Measurements from ENCODE around the gene THRB.

THRB gene

GRCh38 chr3:24494618-24495325 lies at the start of gene THRB:
Gene THRB (minus strand): TSS chr3:24494850.
- peak in 1 of 2 donors; percentile 25 for DNase-seq

GRCh38 chr3:24541935-24542334 lies 47.3 kb upstream of the THRB start:
- no peak for DNase-seq

DNA sequence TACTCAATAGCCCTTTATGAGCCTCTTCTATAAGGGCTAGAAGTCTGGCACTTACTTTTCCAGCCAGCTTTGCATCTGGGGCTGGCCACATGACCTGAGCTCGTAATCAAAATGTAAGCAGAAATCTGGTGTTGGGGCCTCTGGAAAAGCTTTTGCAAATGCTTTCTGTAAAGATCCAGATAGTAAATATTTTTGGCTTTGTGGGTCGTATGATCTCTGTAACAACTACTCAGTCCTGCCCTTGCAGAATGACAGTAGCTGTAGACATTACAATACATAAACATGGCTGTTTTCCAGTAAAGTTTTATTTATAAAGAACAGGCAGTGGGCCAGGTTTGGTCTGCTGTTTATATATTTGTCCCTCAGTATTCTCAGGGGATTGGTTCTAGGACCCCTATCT lies 46.2 kb upstream of the THRB start:
- DNase-seq, result no peak

DNA sequence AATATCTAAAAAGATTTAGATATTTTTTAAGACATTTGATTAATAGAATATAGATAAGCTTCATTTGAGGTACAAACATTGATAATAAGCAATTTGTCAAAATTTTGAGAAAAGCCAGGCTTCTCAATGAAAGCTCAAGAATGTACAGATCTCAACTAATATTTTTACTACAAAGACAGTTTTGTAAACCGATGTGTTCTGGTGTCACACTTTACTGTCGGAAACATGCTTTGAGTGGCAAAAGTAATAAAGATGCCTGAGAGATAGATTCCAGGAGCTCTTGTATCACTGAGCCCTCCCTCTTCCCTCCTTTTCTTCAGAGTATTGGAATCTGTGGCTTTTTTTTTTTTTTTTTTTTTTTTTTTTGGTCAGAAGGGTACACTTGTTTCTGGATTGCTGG lies 45.0 kb upstream of the THRB start:
- no peak for DNase-seq

DNA sequence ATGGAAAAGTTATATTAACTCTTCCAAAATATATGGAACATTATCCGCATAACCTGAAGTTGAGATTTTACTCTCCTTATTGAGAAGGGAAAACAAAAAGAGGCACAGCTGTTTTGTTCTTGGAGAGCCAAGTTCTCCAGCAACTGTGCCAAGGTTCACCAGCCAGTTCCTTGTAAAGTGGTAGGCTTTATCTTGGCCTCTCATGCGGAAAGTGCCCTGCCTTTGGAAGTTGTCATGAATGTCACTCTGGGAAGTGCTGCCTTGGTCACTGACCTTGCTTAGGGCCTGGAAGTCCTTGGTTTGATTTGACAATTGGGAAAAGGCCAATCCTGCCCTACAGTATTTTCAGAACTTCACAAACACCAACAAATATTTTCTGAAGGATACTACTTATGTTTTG lies 44.2 kb upstream of the THRB start:
- no peak for DNase-seq

GRCh38 chr3:24533561-24534193 lies 39.0 kb upstream of the THRB start:
- no peak for DNase-seq

DNA sequence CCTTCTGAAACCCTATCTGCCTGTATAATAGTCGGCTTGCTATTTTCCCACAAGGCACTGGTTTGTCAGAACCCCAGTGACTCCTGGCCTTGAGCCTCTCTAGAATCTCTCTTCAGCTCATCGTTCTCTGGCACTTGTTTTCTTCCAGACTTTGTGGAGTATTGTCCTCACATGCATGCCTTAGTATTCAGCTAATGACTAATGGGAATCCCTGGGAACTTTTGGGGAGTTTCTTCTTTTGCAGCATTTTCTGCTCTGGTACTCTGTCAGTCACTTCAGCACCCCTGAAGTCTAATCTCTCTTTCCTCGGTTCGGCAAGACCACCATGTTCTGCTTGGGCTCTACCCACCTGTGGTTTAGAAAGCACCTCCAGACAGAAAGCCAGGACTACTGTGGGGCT lies 35.8 kb upstream of the THRB start:
- no peak for DNase-seq

DNA sequence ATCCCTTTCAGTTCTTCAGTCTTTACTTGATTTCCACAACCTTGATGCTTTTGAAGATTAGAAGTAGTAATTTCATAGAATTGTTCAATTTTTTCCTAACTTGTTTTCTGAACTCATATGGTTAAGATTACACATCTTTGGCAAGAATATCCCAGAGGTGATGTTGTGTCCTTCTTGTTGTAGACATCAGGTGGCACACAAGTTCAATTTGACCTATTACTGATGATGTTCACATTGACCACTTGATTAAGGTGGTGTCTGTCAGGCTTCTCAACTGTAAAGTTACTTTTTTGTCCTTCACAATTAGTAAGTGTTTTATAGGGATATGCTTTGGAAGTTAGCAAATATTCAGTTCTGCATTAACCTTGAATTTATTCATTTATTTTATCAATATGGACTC lies 34.6 kb upstream of the THRB start:
- no peak for DNase-seq

DNA sequence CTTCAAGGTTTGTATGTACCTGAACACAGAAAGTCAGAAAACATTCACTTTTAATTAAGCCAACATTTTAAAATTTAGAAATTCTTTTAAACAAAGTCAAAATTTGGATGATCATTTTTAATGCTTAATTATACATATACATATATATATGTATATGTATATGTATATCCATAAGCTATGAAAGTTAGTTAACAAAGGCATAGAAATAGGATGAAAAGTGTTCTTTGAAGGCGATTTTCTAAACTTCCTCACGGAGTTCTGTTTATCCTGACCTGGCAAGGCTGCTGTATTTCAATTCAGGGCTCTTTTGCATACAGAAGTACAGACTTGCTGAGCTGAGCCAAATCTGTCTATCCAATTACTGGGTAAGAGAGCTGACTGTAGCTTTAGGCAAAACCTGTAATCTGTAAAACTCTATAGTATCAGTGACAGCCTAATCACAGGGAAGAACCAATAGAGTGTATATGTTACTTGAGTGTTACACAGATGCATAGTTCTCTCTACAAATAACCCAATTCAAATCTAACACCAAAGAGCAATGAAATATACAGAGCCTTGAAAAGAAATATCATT lies 32.1 kb upstream of the THRB start:
- DNase-seq, result no peak

- no peak for DNase-seq
Observed at GRCh38 chr3:24525557-24525956, 30.9 kb upstream of the THRB start.

- DNase-seq, result no peak
Observed at GRCh38 chr3:24525022-24525421, 30.4 kb upstream of the THRB start.

- no peak for DNase-seq
Observed at GRCh38 chr3:24523988-24524727, 29.5 kb upstream of the THRB start.

DNA sequence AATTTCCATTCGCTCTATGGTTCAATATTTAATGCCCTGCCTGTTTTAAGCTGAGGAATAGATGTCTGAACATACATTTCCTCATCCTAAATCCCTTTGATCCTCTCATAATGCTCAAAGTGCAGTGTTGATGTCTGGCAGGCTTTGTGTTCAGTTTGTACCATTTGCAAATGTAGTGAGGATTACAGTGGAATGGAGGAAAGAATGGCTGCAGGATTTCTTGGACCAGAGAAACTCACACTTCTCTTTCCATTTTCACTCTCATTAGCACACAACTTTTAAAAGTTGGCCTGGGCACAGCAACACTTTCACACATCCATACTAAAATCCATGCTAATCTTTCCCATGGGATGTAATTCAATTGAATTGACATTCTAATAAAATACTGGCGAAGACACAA lies 28.6 kb upstream of the THRB start:
- DNase-seq, result no peak

- DNase-seq, result no peak
Observed at GRCh38 chr3:24522146-24522579, 27.5 kb upstream of the THRB start.

DNA sequence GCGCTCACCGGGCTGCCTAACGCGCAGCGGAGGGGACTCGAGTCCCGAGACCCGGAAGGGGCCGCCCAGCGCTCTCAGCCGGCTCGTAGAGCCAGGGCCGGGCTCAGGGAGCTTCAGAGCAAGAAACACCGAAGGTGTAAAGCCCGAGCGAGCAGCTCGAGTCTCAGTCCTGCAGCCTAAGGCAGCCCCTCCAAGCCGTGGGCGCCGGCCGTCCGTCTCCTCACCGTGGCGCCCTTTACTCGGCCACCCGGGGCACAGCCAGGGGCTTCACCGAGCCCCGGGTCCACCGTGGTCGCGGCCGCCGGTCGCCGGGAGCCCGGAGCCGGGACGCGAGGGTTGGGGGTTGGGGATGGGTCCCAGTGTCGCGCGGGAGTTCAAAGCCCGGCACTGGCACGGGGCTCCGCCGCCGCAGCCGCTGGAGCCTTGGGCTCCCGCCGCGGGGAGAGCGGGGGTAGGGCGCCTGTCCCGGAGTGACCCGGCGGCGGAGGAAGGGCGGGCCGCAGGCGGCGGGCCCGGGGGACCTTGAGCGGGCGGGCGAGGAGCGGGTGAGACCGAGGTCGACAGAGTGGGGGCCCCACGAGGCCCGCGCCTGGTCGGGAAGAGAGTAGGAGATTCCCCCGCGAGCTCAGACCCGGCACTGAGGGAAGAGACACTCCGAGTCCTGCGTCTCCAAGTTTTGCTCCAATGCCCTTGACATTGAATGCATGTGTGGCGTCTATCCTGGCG lies 26.9 kb upstream of the THRB start:
- peak in 1 of 2 donors; percentile 11 for DNase-seq

DNA sequence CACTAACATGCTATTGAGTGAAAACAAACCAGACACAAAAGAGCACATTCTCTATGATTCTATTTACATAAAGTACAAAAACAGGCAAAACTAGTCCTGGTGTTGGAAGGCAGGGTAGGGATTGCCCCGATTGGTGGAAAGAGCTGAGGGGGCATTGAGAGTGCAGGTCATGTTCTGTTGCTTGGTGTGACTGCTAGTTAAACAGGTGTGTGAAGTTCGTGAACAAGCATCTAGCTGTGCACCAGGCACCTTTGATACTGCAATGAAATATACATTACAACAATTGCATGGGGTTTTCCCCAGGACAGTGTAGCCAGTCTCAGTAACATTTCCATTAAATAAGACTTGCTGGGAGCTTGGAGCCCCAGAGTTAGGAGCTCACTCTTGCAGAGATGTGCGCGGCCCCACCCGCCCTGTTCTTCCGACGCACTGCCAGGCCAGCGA lies 26.3 kb upstream of the THRB start:
- no peak for DNase-seq

- no peak for DNase-seq
Observed at GRCh38 chr3:24520101-24520495, 25.4 kb upstream of the THRB start.

GRCh38 chr3:24519368-24520100 lies 24.9 kb upstream of the THRB start:
- no peak for DNase-seq

DNA sequence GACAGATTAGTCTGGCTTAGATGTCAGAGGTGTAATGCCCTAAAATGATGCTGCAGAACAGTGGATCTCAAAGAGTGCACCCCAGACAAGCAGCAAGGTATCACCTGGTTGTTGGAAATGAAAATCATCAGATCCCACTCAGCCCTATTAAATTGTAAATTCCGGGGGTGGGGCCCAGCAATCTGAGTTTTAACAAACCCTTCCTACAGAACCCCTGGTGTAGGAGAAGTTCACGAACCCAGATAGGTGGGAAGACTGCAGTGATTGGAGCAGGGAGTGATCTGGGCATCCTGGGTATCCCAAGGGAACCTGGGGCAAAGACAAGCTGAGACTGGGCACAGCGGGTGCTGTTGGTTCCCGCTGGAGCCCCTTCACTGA lies 24.3 kb upstream of the THRB start:
- no peak for DNase-seq

DNA sequence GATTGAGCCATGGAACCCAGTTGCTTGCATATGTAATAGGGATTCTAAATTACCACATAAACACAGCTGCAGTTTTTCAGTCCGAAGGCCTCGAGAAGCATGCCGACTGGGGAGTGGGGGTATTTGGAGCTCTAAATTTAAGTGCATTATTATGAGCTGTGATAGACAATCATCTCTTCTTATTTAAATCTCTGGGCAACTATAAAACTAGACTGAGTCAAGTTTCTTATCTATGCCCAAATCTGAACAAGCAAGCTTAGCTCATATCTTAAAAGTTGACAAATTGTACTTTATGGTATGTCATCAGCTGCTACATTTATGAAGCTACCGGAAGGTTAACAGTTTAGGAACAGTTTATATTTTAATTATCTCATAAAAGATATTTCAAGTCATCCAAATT lies 19.5 kb upstream of the THRB start:
- no peak for DNase-seq

DNA sequence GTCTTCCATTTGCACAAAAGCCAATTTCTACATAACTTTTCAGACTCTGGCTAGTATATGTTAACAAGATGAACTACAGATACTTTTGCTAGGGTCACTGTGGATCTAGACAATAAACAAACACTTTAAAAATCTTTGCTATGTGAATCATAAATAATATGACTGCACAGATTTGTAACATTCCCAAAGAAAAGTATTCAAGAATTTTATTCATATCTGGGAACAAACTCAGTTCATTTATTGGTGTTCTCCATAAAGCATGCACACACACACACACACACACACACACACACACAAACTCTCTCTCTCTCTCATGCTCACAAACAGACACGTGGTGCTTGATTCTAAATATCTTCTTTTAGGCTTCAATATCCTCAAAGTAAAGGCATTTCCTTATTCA lies 18.8 kb upstream of the THRB start:
- no peak for DNase-seq

- DNase-seq, result no peak
Observed at GRCh38 chr3:24512564-24513197, 18.0 kb upstream of the THRB start.
